CD14-positive monocyte (primary cell): ENCODE results near the gene COL13A1. TPM values are rescaled to one million over a fixed set of nuclear protein-coding genes. Genes with fewer than 3 reads are reported as not detected.

ENCODE experiments used
- DNase-seq, 3 donors: peaks; one replicate each; pipeline ENCODE4 v3.0.0-alpha.2; 2011 to 2022
- H2AFZ ChIP-seq: 2 replicates; pipeline ENCODE4 v1.6.0; 2012; ENCODE audit warnings: mild to moderate bottlenecking, low read depth, low read length, inconsistent platforms; ENCODE audit not compliant: insufficient read depth, poor library complexity, severe bottlenecking
- H3K27ac ChIP-seq, 2 donors: 1 replicate in 1 of 2; 2 replicates in 1 of 2; pipeline ENCODE4 v1.5.1; 2012 to 2013; ENCODE audit warnings: low read length in 2 of 2, control low read depth in 1 of 2, inconsistent platforms in 1 of 2, low read depth in 1 of 2, mild to moderate bottlenecking in 1 of 2
- H3K27me3 ChIP-seq, 2 donors: one replicate each; pipeline versions ENCODE4 v1.6.0 to v1.6.1; 2011 to 2013; ENCODE audit warnings: low read length in 2 of 2; ENCODE audit not compliant: control insufficient read depth in 2 of 2, insufficient read depth in 2 of 2
- H3K36me3 ChIP-seq, 2 donors: replicated peaks in 1 of 2; 1 replicate in 1 of 2; 2 replicates in 1 of 2; pipeline versions ENCODE4 v1.5.1 to v1.6.1; 2012 to 2013; ENCODE audit warnings: low read length in 2 of 2, control low read depth in 1 of 2, inconsistent platforms in 1 of 2, mild to moderate bottlenecking in 1 of 2; ENCODE audit not compliant: insufficient read depth in 2 of 2, control insufficient read depth in 1 of 2
- H3K4me1 ChIP-seq, 2 donors: 1 replicate in 1 of 2; 2 replicates in 1 of 2; pipeline versions ENCODE4 v1.5.1 to v1.6.1; 2012 to 2013; ENCODE audit warnings: low read length in 2 of 2, control low read depth in 1 of 2, inconsistent platforms in 1 of 2, mild to moderate bottlenecking in 1 of 2, moderate library complexity in 1 of 2; ENCODE audit not compliant: insufficient read depth in 2 of 2, control insufficient read depth in 1 of 2
- H3K4me2 ChIP-seq: replicated peaks from 2 replicates; pipeline ENCODE3; 2012; ENCODE audit warnings: low read length, moderate library complexity, mild to moderate bottlenecking; ENCODE audit not compliant: poor library complexity, severe bottlenecking; ENCODE audit errors: extremely low read depth
- H3K4me3 ChIP-seq, 3 experiments: fragments of 200-600 bp in 1 of 3; sonication (generic) in 1 of 3; replicated peaks in 1 of 3; 1 replicate in 2 of 3; 2 replicates in 1 of 3; pipeline ENCODE4 v1.5.1; 2011 to 2013; ENCODE audit warnings: low read length in 3 of 3, mild to moderate bottlenecking in 3 of 3, control low read depth in 2 of 3, low read depth in 2 of 3, inconsistent platforms in 1 of 3, moderate library complexity in 1 of 3
- H3K79me2 ChIP-seq: 2 replicates; pipeline ENCODE4 v1.6.0; 2012; ENCODE audit warnings: mild to moderate bottlenecking, control low read depth, inconsistent platforms, low read length, moderate library complexity; ENCODE audit not compliant: insufficient read depth
- H3K9ac ChIP-seq: 2 replicates; pipeline ENCODE4 v1.6.0; 2017; ENCODE audit warnings: low read length, mild to moderate bottlenecking; ENCODE audit not compliant: insufficient read depth, poor library complexity, severe bottlenecking
- H3K9me3 ChIP-seq, 2 donors: replicated peaks in 1 of 2; 1 replicate in 1 of 2; 2 replicates in 1 of 2; pipeline versions ENCODE4 v1.5.1 to v1.6.1; 2012 to 2013; ENCODE audit warnings: low read length in 2 of 2, control low read depth in 1 of 2; ENCODE audit not compliant: control insufficient read depth in 1 of 2, insufficient read depth in 1 of 2
- H4K20me1 ChIP-seq: 2 replicates; pipeline ENCODE4 v1.6.0; 2012; ENCODE audit warnings: mild to moderate bottlenecking, low read length, control low read depth, moderate library complexity; ENCODE audit not compliant: insufficient read depth
- H3K27ac Mint-ChIP-seq, 7 donors: one replicate each; pipeline ENCODE4 v1.8.0; 2020; ENCODE audit warnings: mild to moderate bottlenecking in 7 of 7, mixed read lengths in 7 of 7, moderate library complexity in 6 of 7, inconsistent platforms in 2 of 7
- H3K27me3 Mint-ChIP-seq, 3 donors: one replicate each; pipeline ENCODE4 v1.8.0; 2021 to 2022; ENCODE audit warnings: low read depth in 3 of 3, mild to moderate bottlenecking in 3 of 3, mixed read lengths in 3 of 3, moderate library complexity in 3 of 3, inconsistent platforms in 1 of 3
- H3K36me3 Mint-ChIP-seq, 2 donors: one replicate each; pipeline ENCODE4 v1.8.0; 2020; ENCODE audit warnings: mixed read lengths in 2 of 2, inconsistent platforms in 1 of 2, mild to moderate bottlenecking in 1 of 2
- H3K4me1 Mint-ChIP-seq: one replicate; pipeline ENCODE4 v1.8.0; 2020; ENCODE audit warnings: mild to moderate bottlenecking, mixed read lengths
- H3K4me3 Mint-ChIP-seq, 2 donors: one replicate each; pipeline ENCODE4 v1.8.0; 2020; ENCODE audit warnings: mild to moderate bottlenecking in 2 of 2, mixed read lengths in 2 of 2, moderate library complexity in 1 of 2
- H3K9me3 Mint-ChIP-seq, 7 donors: one replicate each; pipeline ENCODE4 v1.8.0; 2020 to 2022; ENCODE audit warnings: mixed read lengths in 7 of 7, mild to moderate bottlenecking in 6 of 7, moderate library complexity in 6 of 7, inconsistent platforms in 2 of 7
- WGBS: methylation state at CpG from one replicate; pipeline ENCODE4 v1.1.5; 2013; ENCODE audit warnings: missing lambda C conversion rate; ENCODE audit not compliant: insufficient coverage; 5-methylcytosine and 5-hydroxymethylcytosine counted together
- intact Hi-C, 2 donors: fragments of 100-400 bp; cut with micrococcal nuclease; formaldehyde crosslinking; loops; one replicate each; pipeline versions ENCODE4 v1.15.0 to v1.15.1; 2023
- polyA plus RNA-seq, 3 donors: library from polyadenylated mRNA; depleted of rRNA in 1 of 3; unstranded in 2 of 3; stranded (reverse) in 1 of 3; fragments of 300-500 nt in 2 of 3; fragments of >200 nt in 1 of 3; fragmentation: Illumina TruSeq in 2 of 3; gene quantifications; 1 replicate in 2 of 3; 2 replicates in 1 of 3; pipeline ENCODE4 v1.2.3, GENCODE V29; 2012 to 2021
- TF ChIP-seq, protein P1 (sequence below): fragments of 200-600 bp; IDR thresholded peaks from one replicate; pipeline ENCODE4 v1.8.0; 2022; ENCODE audit warnings: antibody characterized with exemption, mild to moderate bottlenecking

The COL13A1 gene
- polyA plus RNA-seq, 3 donors = not detected

DNA sequence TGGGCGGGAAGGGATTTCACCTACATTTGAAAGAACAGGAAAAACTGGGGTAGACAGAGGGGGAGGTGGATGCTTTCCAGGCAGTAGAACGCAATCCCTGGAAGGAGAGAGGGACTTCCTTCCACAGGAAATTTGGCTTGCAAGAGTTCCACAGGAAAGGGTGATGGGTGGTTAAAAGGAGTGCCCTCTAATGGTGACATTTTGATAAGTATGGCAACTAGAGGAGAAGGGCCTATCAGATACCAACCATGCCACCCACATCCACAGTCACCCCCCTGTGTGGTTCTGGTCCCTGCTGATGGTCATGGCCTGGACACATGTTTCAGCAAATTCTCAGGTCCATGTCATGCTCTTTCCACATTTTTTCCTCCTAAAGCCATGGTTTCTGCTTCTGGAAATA lies 27.1 kb upstream of the COL13A1 start:
- TF ChIP-seq, protein P1, sequence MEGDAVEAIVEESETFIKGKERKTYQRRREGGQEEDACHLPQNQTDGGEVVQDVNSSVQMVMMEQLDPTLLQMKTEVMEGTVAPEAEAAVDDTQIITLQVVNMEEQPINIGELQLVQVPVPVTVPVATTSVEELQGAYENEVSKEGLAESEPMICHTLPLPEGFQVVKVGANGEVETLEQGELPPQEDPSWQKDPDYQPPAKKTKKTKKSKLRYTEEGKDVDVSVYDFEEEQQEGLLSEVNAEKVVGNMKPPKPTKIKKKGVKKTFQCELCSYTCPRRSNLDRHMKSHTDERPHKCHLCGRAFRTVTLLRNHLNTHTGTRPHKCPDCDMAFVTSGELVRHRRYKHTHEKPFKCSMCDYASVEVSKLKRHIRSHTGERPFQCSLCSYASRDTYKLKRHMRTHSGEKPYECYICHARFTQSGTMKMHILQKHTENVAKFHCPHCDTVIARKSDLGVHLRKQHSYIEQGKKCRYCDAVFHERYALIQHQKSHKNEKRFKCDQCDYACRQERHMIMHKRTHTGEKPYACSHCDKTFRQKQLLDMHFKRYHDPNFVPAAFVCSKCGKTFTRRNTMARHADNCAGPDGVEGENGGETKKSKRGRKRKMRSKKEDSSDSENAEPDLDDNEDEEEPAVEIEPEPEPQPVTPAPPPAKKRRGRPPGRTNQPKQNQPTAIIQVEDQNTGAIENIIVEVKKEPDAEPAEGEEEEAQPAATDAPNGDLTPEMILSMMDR = no peak
- H3K9me3 Mint-ChIP-seq = peaks cover 0 to 7% (median 4%) of the 10 kb centered on the region in 7 donors
- intact Hi-C loops = no loop called here
- Histone ChIP-seq H3K27me3 (no peaks in the 10 kb centered on the region), H3K9ac (no peak overlapping the region), H3K79me2 (no peaks in the 10 kb centered on the region), H3K9me3 (no peaks in the 10 kb centered on the region), H3K36me3 (no peaks in the 10 kb centered on the region), H3K27ac (no peak overlapping the region), H3K4me1 (no peaks in the 10 kb centered on the region), H3K4me2 (no peak overlapping the region), H3K4me3 (no peak overlapping the region), H2AFZ (no peak overlapping the region), H4K20me1 (no peaks in the 10 kb centered on the region)
- H3K27ac Mint-ChIP-seq = peak overlapping the region in 1 of 7 donors; percentile 32
- H3K4me3 Mint-ChIP-seq = no peak overlapping the region
- WGBS = no CpG with 5 or more reads among the region's 2 CpGs
- peaks cover 7% of the 10 kb centered on the region for H3K4me1 Mint-ChIP-seq
- DNase-seq = no peak
- peaks cover 4 to 12% (median 12%) of the 10 kb centered on the region in 3 donors for H3K27me3 Mint-ChIP-seq
- H3K36me3 Mint-ChIP-seq = no peaks in the 10 kb centered on the region

- Mint-ChIP-seq H3K4me3 (no peak overlapping the region), H3K27ac (no peak overlapping the region), H3K27me3 (peaks cover 7 to 13% (median 12%) of the 10 kb centered on the region in 3 donors), H3K9me3 (no peaks in the 10 kb centered on the region), H3K4me1 (no peaks in the 10 kb centered on the region), H3K36me3 (no peaks in the 10 kb centered on the region)
- peaks cover 2 to 6% of the 10 kb centered on the region in 2 donors for H3K27me3 ChIP-seq
- 97% methylated on average over 4 of the region's 5 CpGs for WGBS
- no peaks in the 10 kb centered on the region for H4K20me1 ChIP-seq
- no peak for DNase-seq
- H3K4me1 ChIP-seq = no peaks in the 10 kb centered on the region
- no peak overlapping the region for H3K9ac ChIP-seq
- intact Hi-C loops = no loop called here
- no peaks in the 10 kb centered on the region for H3K79me2 ChIP-seq
- H2AFZ ChIP-seq = no peak overlapping the region
- no peaks in the 10 kb centered on the region for H3K36me3 ChIP-seq
- no peak overlapping the region for H3K4me3 ChIP-seq
- no peak overlapping the region for H3K4me2 ChIP-seq
- no peak overlapping the region for H3K27ac ChIP-seq
- H3K9me3 ChIP-seq = no peaks in the 10 kb centered on the region
- TF ChIP-seq, protein P1 = no peak
Observed at GRCh38 chr10:69780077-69780476, 21.6 kb upstream of the COL13A1 start.
